Ishikawa (cell line): ENCODE data around the gene SLC16A11.
A peak's percentile ranks its signal among the peaks of the same experiment; 100 is the strongest.

Source experiments
- CEBPB ChIP-seq: IDR thresholded peaks from 2 replicates; pipeline ENCODE4 v1.6.1; 2012
- CREB1 ChIP-seq: IDR thresholded peaks from 2 replicates; pipeline ENCODE4 v1.6.1; 2012; ENCODE audit warnings: low read depth
- EGR1 ChIP-seq: IDR thresholded peaks from 2 replicates; pipeline ENCODE4 v1.6.1; 2012
- EP300 ChIP-seq: IDR thresholded peaks from 2 replicates; pipeline ENCODE4 v1.6.1; 2012; ENCODE audit warnings: borderline replicate concordance
- FOXM1 ChIP-seq: IDR thresholded peaks from 2 replicates; pipeline ENCODE4 v1.6.1; 2012; ENCODE audit warnings: low read depth, borderline replicate concordance
- NFIC ChIP-seq: IDR thresholded peaks from 2 replicates; pipeline ENCODE4 v1.6.1; 2012
- RAD21 ChIP-seq: IDR thresholded peaks from 2 replicates; pipeline ENCODE4 v1.6.1; 2012; ENCODE audit warnings: low read depth
- TAF1 ChIP-seq: IDR thresholded peaks from 2 replicates; pipeline ENCODE4 v1.6.1; 2012; ENCODE audit warnings: low read depth, mild to moderate bottlenecking
- TCF12 ChIP-seq: IDR thresholded peaks from 2 replicates; pipeline ENCODE4 v1.6.1; 2012; ENCODE audit warnings: low read depth
- TEAD4 ChIP-seq: IDR thresholded peaks from 2 replicates; pipeline ENCODE4 v1.6.1; 2012
- YY1 ChIP-seq: IDR thresholded peaks from 2 replicates; pipeline ENCODE4 v1.6.1; 2012; ENCODE audit warnings: low read depth
- ZBTB7A ChIP-seq: IDR thresholded peaks from 2 replicates; pipeline ENCODE4 v1.6.1; 2012; ENCODE audit warnings: low read depth
- TF ChIP-seq, protein P1 (sequence below): IDR thresholded peaks from 2 replicates; pipeline ENCODE4 v1.6.1; 2012
- TF ChIP-seq, protein P2 (sequence below): IDR thresholded peaks from 2 replicates; pipeline ENCODE4 v1.6.1; 2012; ENCODE audit warnings: low read depth, mild to moderate bottlenecking
- TF ChIP-seq, protein P3 (sequence below): IDR thresholded peaks from 2 replicates; pipeline ENCODE4 v1.6.1; 2012

The SLC16A11 gene

DNA sequence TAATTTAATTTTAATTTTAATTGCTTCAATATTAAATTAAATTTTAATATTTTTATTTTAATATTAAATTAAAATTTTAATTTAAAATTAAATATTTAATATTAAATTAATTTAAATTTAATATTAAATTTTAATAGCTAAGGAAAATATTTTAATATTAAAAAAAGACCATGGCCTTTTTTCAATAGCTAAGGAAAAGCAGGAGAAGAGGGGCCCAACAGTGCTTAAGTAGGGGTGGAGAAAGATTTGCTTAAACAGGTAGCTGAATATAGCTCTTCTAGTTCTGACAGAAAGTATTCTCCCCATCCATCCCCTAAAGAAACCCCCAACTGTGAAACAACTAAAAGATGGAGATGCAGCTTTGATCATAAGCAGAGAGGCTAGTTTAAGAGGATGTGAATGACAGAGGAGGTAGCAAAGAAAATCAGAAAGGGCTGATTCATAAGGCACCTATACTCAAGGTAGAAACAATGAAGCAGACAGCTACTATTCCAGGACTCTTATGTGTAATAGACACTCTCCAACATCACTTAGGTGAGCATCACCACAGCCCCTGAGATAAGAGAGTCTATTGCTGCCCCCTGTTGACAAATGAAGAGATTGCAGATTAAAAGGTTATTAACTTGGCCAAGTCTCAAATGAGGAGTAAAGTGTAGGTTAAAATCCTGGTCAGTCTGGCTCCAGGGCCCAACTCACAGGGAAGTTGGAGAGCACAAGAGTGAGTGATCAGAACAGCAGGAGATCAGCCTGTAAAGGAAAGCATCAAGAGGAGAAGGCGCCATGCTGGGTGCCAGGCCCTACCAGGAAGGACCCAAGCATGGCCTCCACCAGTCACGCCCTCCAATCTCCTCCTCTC, 39.3 kb downstream of the SLC16A11 start:
- TF ChIP-seq, protein P1, sequence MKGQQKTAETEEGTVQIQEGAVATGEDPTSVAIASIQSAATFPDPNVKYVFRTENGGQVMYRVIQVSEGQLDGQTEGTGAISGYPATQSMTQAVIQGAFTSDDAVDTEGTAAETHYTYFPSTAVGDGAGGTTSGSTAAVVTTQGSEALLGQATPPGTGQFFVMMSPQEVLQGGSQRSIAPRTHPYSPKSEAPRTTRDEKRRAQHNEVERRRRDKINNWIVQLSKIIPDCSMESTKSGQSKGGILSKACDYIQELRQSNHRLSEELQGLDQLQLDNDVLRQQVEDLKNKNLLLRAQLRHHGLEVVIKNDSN: no peak
- TF ChIP-seq RAD21: peak; percentile 87

DNA sequence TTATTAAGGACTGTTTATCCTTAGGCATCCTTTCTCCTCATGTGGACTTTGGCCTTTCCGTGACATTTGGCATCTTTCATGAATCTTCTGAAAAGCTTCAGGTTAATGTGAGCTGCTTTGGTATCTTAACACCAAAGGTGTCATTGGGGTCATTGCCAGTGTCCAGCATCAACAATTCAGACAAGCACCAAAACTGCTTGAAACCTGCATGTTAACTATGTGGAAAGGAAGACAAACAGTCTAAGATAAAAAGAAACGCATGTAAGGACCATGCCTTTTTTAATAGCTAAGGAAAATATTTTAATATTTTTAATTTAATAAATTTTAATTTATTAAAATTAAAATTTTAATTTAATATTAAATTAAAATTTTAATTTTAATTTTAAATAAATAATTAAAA, 40.1 kb downstream of the SLC16A11 start:
- TF ChIP-seq NFIC (no peak), TCF12 (no peak), TAF1 (no peak), CEBPB (no peak), ZBTB7A (no peak), FOXM1 (no peak), EGR1 (no peak)

DNA sequence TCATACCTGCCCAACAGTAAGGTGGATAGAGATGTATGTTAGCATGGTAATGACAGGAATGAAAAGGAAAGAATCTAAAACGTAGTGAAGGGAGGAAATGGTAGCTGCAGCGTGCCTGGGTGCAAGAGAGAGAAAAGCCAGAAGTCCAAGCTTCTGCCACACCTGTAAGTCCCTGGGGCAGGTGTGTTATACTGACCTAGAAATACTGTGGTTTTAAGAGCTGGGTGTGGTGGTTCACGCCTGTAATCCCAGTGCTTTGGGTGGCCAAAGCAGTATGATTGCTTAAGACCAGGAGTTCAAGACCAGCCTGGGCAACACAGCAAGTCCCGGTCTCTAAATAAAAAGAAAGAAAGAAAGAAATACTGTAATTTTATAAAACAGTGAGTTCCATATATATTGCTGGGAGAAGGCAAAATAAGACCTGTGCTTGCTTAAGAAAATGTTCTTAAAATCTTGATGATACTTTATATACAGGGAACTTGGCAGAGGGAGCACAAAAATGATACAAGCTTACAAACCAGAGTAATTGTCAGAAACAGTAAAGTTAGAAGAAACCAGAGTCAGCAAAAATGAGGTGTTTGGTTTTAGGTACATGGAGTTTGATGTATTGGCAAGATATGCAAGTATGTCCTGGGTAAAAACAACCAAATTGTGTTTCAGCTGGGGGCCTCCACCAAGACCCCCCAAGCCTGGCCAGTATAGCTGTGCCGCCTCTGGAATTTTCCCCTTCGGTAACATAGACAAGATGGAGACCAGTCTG, 41.4 kb downstream of the SLC16A11 start:
- TF ChIP-seq EP300 (no peak), TEAD4 (no peak), EGR1 (no peak), CEBPB (no peak), CREB1 (no peak), NFIC (no peak), ZBTB7A (no peak), YY1 (no peak), TCF12 (no peak), FOXM1 (no peak), RAD21 (no peak), TAF1 (no peak)
- TF ChIP-seq, protein P2, sequence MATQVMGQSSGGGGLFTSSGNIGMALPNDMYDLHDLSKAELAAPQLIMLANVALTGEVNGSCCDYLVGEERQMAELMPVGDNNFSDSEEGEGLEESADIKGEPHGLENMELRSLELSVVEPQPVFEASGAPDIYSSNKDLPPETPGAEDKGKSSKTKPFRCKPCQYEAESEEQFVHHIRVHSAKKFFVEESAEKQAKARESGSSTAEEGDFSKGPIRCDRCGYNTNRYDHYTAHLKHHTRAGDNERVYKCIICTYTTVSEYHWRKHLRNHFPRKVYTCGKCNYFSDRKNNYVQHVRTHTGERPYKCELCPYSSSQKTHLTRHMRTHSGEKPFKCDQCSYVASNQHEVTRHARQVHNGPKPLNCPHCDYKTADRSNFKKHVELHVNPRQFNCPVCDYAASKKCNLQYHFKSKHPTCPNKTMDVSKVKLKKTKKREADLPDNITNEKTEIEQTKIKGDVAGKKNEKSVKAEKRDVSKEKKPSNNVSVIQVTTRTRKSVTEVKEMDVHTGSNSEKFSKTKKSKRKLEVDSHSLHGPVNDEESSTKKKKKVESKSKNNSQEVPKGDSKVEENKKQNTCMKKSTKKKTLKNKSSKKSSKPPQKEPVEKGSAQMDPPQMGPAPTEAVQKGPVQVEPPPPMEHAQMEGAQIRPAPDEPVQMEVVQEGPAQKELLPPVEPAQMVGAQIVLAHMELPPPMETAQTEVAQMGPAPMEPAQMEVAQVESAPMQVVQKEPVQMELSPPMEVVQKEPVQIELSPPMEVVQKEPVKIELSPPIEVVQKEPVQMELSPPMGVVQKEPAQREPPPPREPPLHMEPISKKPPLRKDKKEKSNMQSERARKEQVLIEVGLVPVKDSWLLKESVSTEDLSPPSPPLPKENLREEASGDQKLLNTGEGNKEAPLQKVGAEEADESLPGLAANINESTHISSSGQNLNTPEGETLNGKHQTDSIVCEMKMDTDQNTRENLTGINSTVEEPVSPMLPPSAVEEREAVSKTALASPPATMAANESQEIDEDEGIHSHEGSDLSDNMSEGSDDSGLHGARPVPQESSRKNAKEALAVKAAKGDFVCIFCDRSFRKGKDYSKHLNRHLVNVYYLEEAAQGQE: no peak
- TF ChIP-seq, protein P3, sequence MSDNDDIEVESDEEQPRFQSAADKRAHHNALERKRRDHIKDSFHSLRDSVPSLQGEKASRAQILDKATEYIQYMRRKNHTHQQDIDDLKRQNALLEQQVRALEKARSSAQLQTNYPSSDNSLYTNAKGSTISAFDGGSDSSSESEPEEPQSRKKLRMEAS: no peak
- TF ChIP-seq, protein P1: no peak

DNA sequence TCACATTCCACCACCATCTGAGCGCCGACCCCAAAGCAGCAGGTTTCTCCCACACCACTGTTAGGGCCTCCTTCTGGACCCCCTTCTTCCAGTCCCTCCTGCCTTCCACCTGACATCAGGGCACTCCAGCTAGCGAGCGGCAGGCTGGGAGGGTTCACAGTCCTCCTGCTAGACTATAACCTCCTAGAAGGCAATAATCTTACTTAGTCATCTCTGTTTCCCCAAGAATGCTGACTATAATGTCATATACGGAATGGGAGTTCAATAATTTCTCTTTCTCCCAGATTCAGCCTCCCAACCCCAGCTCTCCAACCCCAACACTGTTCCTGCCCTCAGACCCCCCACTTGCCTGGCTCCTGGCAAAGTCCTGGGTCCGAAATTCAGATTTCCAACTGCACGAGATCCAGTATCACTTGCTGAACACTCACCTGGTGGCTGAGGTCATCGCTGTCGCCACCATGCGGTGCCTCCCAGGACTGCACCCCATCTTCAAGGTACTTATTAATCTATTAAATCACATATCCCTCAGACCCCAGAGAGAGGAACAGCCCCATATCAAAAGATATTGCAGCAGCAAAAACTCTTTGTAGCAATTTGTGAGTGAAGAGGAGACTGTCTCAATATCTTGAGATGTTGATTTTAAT, 42.5 kb downstream of the SLC16A11 start:
- TF ChIP-seq RAD21 (no peak; the same call in 1 of the 2 replicates), FOXM1 (no peak), CREB1 (no peak), ZBTB7A (no peak), TCF12 (no peak), CEBPB (no peak), NFIC (no peak), TEAD4 (no peak)
- TF ChIP-seq, protein P2: no peak

DNA sequence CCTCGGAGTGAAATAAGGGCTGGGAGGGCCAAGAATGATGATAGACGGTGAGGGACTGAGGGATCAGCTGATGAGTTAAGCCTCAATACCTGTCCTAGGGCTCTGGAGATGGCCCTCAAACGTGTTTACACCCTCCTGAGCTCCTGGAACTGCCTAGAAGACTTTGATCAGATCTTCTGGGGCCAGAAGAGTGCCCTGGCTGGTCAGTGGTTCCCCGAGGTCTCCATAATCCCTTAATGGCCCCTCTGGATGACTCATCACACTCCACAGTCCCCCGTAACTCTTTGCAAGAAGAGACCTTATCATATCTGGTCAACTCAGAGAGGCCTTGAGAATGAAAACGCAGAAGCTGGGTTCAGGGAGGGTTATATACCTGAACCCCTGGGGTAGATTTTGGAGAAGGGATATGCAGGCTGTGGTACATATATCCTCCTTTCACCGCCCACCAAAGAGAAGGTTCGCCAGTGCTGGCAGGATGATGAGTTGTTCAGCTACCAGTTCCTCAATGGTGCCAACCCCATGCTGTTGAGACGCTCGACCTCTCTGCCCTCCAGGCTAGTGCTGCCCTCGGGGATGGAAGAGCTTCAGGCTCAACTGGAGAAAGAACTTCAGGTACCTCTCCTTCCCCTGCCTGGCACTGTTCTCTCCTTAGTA, 44.9 kb downstream of the SLC16A11 start:
- TF ChIP-seq, protein P1: no peak
- TF ChIP-seq TEAD4 (no peak), CEBPB (no peak), TAF1 (no peak), TCF12 (no peak), EP300 (no peak), YY1 (no peak), CREB1 (no peak), FOXM1 (no peak), NFIC (no peak), RAD21 (no peak), ZBTB7A (no peak)
- TF ChIP-seq, protein P2: no peak
- TF ChIP-seq, protein P3: no peak
